NCI-H2171 treated with DMSO at 0.1 percent for 48 hours (cell line): ENCODE results near the gene RPS6KA2.
A peak's percentile ranks its signal among the peaks of the same experiment; 100 is the strongest.
"Not testable (repeated sequence)": the region's sequence is repeated elsewhere in the genome, so short reads cannot be mapped to it uniquely, and the experiment has no call there.

ENCODE experiments used
- DNase-seq: peaks from one replicate; lab custom pipeline; 2025; lab: John Stamatoyannopoulos, UW

RPS6KA2 gene

GRCh38 chr6:166591961-166592520 lies 35.0 kb downstream of the RPS6KA2 start:
- no peak for DNase-seq

DNA sequence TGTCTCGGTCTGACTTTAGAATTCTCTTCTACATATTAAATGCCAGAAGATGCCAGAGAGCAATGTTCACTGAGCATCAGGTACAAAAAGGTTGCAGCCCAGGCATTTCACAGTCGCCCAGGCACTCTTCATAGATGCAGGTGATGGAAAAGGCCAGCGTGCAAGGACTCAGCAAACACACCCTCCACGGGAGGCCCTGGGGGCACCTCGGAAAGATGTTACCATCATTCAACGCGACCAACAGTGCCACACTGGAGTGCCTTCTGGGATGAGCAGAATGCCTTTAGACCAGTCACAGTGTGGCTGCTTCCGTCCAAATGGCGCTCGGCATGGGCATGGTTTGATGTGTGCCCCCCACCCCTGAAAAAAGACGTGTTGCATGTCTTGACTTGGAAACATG lies 36.0 kb downstream of the RPS6KA2 start:
- DNase-seq, result no peak

DNA sequence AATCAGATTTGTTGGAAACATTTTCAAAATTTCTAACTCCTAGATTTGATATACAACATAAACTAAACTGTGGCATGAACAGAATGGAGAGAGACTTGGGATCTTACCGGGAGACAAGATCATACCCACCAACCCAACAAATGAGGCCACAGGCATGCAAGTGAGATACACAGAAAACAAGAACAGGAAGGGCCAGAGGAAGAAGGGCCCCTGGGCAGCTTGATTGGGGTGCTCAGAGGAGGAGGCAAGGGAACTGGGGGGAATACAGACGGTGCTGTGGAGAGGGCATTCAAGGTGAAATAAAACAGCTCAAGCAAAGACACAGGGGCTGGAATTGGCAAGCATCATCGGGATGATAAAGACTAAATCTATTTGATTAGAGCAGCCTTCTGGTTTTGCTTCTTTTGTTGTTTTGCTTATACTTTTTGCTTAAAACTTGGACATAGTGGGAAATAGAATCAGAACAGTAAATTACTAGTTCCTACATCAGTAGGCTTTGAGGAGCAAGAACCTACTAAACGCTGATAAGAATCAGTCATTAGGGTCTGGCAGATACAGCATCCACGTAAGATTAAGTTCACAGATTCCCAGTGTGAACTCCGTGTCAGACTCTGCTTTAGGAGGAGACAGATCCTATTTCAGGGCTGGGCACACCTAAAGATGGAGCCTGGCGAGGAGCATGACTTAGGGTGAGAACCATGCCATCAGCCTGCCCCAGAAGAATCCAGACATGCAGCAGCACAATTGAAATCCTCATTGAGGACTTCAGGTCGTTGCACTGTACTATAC lies 37.1 kb downstream of the RPS6KA2 start:
- DNase-seq, result no peak

DNA sequence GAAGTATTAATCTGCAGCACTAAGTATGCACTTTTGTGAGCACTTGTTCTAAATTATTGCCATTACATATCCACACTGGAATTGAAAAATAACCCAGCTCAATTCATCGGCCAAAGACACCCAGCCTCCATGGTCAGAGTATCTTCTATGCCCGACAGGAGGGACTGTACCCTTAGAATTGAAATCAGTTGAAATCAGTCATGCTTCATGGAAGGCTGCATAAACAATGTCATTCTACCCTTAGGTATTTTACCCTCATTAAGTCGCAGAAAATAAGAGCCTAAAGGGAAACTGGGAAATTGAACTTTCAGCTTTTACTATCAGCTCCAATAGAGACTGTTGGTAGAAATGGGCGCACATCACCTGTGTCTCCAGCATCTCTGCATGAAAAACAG lies 37.7 kb downstream of the RPS6KA2 start:
- no peak for DNase-seq

DNA sequence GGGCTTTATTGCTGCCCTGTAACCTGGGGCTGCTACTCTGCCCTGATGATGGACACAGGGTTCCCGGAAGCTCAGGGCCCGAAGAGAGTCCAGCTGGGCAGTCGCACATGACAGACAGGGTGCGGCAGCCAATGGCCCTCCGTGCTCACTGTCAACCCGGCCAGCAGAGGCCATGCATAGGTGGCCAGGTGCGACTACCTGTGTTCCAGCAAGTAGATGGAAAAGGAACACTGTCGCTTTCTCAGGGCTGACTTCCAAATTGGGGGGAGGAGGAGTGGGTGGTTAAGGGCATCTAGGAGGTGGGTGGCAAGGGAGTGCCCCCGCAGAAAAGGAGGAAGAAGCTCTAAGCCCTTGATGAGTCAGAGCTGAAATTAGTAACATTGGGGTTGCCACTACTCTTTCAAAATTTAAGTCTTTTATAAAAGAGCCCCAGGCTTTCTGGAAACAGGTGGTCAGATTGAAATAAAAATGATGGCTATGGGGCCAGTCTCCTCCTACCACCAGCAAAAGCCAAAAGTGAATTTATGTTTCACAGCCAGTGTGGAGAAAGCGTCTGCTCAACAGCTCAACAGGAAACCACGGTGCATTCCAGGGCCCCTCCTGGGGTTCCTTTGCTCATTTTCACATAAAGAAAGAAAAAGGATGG lies 38.2 kb downstream of the RPS6KA2 start:
- DNase-seq, result no peak

DNA sequence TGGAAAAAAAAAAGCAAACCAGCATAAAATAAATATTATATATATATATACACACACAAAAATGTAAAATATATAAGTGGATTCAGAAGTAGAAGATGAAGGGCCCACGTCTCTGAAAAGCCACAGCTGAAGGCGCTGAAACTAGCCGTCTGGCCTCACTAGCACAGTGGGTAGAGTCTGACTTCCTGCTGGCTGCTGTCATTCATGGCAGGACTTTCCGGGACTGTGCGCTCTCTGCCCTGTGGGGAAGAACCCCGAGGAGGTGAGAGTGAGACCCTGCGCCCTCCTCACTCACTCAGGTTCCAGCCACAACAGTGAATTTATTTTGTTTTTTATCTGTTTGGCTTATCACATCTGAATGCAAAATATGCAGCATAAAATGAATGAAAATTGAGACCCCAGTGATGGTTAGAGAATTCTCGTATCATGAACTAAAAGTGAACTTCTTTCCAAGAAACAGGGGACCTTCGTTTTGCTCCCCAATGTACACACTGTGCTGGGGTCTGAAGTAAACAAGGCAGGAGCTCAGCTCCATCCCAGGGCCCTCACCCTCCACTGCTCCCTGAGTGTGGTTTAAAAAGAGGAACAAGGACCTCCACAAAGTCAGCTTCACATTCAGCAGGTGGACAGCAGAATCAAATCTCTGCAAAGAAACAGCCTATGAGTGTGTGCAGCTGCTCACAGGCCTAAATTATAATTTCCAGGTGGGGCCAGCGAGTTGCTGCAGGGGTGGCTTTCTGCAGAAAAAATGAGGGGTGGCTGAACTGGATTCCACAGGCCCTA lies 39.2 kb downstream of the RPS6KA2 start:
- DNase-seq, result no peak

DNA sequence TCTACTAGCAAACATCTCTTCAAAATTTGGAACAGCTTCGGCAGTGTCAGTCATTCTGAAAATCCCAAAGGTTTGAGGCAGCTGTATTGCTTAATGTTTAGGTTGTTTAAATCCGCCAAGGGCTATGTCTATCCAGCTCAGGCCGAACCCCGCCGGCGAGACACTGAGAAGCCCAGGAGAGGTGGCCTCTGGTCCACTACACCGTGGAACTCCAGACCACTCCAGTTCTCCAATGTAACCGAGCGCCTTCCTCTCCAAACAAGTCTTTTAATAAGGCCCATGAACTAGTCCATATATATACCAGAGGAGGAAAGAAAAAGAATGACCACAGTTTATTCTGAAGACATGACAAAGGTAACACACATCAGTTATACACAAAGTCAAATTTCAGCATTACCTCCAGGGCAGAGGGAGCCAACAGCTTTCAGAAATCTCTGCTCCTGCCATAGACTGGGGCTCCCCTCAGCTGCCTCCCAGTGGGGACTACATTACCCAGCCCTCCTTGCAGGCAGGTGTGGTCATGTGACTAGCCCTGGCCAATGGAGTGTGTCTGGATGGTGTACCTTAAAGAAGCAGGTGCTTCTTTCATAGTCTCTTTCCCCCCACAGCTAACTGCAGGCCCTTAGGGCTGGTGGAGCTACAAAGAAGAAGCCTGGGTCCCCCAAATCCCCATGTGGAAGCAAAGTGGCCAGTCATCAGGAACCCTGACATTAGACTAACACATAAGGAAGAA lies 40.5 kb downstream of the RPS6KA2 start, which contains the start of gene RAMACL:
RAMACL (minus strand) TSS at position 255 of the 733 bp plus-strand sequence; CDS start at position 54, 201 bp downstream.
- peak; percentile 21 for DNase-seq

- no peak for DNase-seq
Measured at GRCh38 chr6:166584853-166585429, 42.1 kb downstream of the RPS6KA2 start.

DNA sequence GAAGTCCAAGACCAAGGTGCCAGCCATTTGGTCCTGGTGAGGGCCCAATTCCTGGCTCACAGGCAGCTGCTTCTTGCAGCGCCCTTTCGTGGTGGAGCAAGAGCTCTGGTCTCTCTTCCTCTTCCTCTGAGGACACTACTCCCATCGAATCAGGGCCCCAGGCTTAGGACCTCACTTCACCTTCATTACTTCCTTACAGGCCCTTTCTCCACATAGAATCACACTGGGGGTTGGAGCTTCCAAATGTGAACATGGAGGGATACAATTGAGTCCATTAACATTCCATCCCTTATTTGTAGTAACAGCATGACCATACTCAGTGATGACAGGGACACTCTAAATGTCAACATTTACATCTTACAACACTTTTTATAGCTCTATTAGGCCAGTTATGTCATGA lies 42.9 kb downstream of the RPS6KA2 start:
- DNase-seq, result no peak

DNA sequence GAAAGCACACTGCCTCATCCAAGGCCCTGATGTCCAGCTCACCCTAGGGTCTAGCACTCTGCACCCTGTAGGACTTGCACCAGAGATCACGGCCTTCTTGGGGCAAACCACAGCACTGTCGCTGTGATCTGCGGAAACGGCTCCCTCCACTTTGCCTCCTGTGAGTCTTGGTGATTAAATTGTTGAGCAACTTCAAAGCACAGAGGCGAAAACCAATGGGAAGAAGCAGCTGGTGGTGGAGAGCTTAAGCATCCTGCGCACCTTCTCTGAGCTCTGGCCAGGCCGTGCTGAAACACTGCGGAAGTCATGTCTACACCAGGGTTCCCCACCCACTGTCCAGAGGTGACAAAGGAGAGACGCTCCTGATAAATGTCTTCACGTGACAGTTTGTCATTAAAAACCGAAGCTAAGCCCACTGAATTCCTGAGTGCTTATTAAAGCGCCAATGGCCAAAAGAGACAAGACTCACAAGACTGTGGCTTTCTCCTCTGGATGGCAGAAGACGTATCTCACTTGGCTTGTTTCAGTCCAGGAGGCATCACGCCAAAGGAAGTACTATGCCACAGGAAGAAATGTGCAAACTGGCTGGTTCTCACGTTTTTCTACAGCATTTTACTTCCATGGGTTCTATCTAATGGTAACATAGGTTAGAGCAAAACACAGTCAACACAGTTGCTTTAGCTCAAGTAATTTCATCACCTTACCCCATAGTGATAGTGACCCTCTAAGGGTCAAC lies 43.7 kb downstream of the RPS6KA2 start:
- no peak for DNase-seq

- DNase-seq, result no peak
Measured at GRCh38 chr6:166582258-166582657, 44.8 kb downstream of the RPS6KA2 start.

DNA sequence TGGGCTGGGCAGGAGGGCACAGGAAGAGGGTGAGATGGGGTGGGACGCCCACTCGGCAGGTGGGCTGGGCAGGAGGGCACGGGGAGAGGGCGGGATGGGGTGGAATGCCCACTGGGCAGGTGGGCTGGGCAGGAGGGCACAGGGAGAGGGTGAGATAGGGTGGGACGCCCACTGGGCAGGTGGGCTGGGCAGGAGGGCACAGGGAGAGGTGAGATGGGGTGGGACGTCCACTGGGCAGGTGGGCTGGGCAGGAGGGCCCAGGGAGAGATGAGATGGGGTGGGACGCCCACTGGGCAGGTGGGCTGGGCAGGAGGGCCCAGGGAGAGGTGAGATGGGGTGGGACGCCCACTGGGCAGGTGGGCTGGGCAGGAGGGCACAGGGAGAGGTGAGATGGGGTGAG lies 45.2 kb downstream of the RPS6KA2 start:
- not testable (repeated sequence) for DNase-seq

DNA sequence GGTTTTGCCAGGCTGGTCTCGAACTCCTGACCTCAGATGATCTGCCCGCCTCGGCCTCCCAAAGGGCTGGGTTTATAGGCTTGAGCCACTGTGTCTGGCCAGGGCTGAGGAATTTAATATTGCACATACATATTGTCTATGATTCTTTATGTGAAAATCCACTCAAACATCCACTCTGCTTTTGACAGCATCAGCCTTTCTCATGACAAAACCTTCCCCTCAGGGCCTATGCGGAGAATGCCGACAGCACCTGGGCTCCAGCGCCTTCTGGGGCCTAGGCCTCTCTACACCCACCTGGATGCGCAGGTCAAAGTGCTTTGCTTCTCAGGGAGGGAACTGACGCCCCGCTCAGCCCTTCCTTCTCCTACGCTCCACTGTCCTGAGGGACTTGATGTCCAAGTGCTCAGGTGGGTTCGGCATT lies 46.0 kb downstream of the RPS6KA2 start:
- DNase-seq, result no peak

GRCh38 chr6:166580076-166581050 lies 46.7 kb downstream of the RPS6KA2 start:
- DNase-seq, result no peak

- peak; percentile 5 for DNase-seq
Measured at GRCh38 chr6:166579237-166579850, 47.7 kb downstream of the RPS6KA2 start.

DNA sequence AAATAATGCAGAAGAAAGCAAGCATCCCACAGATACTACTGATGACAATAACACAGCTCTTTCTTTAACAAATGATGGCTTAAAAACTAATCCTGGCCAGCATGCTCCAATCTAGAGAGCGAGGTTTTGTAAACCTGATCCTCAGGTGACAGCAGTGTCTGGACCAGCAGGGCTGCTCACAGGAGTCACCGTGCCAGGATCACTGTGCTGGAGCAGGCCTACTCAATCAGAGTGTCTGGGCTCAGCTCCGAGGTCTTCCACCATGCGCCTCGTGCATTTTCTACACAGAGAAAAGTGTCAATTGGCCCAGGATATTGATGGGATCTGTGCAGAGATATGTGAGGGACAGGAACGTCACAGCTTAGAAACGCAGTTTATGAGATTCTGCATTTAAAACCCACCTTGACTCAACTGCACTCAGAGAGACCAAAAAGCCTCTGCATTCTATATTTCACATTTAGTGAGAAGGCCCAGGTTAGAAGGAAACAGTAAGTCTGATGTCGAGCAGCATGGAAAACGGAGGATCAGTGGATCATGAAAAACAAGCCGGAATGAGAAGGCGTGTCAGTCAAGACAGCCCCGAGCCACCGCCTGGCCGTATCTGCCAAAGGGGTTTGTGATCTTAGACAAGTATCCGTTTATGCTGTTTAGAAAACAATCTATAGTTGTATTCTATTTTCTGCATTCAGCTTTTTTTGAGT lies 48.4 kb downstream of the RPS6KA2 start:
- DNase-seq, result no peak

DNA sequence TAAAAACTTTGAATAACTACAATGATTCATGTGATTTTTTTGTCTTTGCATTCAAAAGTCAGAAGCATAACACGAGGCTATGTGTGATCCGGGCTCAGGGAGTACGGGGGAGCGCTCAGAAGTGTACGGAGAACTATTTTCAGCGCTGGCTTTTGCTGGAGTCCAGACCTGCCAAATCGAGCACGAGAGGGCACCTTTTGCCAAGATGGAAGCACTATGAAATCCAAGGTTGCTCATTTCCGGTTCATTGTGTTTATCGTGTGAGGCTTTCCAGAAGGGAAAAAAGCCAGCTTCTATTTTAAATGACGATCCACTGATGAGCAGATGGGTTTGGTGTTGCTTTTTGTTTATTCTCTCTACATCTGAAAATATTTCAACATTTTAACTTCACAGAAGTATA lies 51.8 kb downstream of the RPS6KA2 start:
- no peak for DNase-seq

GRCh38 chr6:166573511-166574216 lies 53.4 kb downstream of the RPS6KA2 start:
- DNase-seq, result no peak
